HCT116 (cell line): Measurements from ENCODE around the gene TENT5A. TPM values are rescaled to one million over a fixed set of nuclear protein-coding genes. Genes with fewer than 3 reads are reported as not detected.

Experiments used
- ATAC-seq: fragments of 200-7000 bp; cut with Tn5 transposase; 2 replicates; pipeline ENCODE4 v1.9.1; 2020; ENCODE audit warnings: mild to moderate bottlenecking, moderate library complexity
- BruUV-seq: library from RNA; stranded (reverse); fragments of 400-500 nt; replicated peaks from 2 replicates; lab custom pipeline; 2021; lab: Mats Ljungman, UMichigan
- CTCF ChIA-PET: fragments of 300-600 bp; sonication (Branson Sonifier 250); formaldehyde crosslinking; loops from one replicate; lab custom pipeline; 2021; ENCODE audit warnings: antibody characterized with exemption; lab: Charles Lee
- POLR2A ChIA-PET: fragments of 300-600, 350-600 bp; sonication (Branson Sonifier 250); formaldehyde crosslinking; loops from one replicate; lab custom pipeline; 2021; ENCODE audit warnings: antibody characterized with exemption; lab: Charles Lee
- RAD21 ChIA-PET, 2 experiments: fragments of 300-600 bp; sonication (Branson Sonifier 250); formaldehyde crosslinking; loops; one replicate each; lab custom pipeline; 2023; ENCODE audit warnings: low total read pairs in 2 of 2; ENCODE audit not compliant: uncharacterized antibody in 2 of 2, unreplicated experiment in 2 of 2, low non-redundant PET in 1 of 2; lab: Charles Lee
- DNase-seq: peaks from one replicate; pipeline ENCODE4 v3.0.0-alpha.2; 2010; ENCODE audit warnings: low read depth, low spot score
- H2AFZ ChIP-seq: fragments of 200-600 bp; shearing (Covaris generic), sonication (generic); 2 replicates; pipeline ENCODE4 v1.6.1; 2017; ENCODE audit warnings: low read depth, mixed run types, mixed read lengths, antibody characterized with exemption, low read length; ENCODE audit not compliant: poor library complexity, severe bottlenecking
- H3K27ac ChIP-seq: 2 replicates; pipeline ENCODE4 v1.5.1; 2012; ENCODE audit warnings: low read depth, low read length
- H3K27me3 ChIP-seq: fragments of 200-600 bp; sonication (generic); 2 replicates; pipeline ENCODE4 v1.6.1; 2016; ENCODE audit warnings: mixed run types, low read length, mixed read lengths; ENCODE audit not compliant: insufficient read depth
- H3K36me3 ChIP-seq, 2 experiments: fragments of 200-500 bp in 1 of 2; fragments of 200-600 bp in 1 of 2; sonication (Bioruptor generic) in 1 of 2; sonication (generic) in 1 of 2; 2 replicates each; pipeline versions ENCODE4 v1.5.1 to v1.6.1; 2014 to 2016; ENCODE audit warnings: low read length in 2 of 2, inconsistent platforms in 1 of 2, mixed read lengths in 1 of 2, mixed run types in 1 of 2; ENCODE audit not compliant: insufficient read depth in 2 of 2, control insufficient read depth in 1 of 2
- H3K4me1 ChIP-seq, 2 experiments: fragments of 200-600 bp in 1 of 2; sonication (generic) in 1 of 2; 2 replicates each; pipeline versions ENCODE4 v1.5.1 to v1.6.1; 2012 to 2017; ENCODE audit warnings: low read length in 2 of 2, inconsistent platforms in 1 of 2, mild to moderate bottlenecking in 1 of 2, mixed read lengths in 1 of 2, mixed run types in 1 of 2, moderate library complexity in 1 of 2; ENCODE audit not compliant: insufficient read depth in 2 of 2, control insufficient read depth in 1 of 2
- H3K4me2 ChIP-seq: fragments of 200-600 bp; sonication (generic); 2 replicates; pipeline ENCODE4 v1.6.1; 2017; ENCODE audit warnings: mixed run types, low read length, mixed read lengths
- H3K4me3 ChIP-seq, 2 experiments: fragments of 200-600 bp in 1 of 2; sonication (generic) in 1 of 2; replicated peaks in 1 of 2; 2 replicates each; pipeline ENCODE4 v1.5.1; 2011 to 2016; ENCODE audit warnings: low read length in 2 of 2, control low read depth in 1 of 2, low read depth in 1 of 2, mild to moderate bottlenecking in 1 of 2, mixed read lengths in 1 of 2, mixed run types in 1 of 2
- H3K79me2 ChIP-seq: fragments of 200-600 bp; sonication (generic); 2 replicates; pipeline ENCODE4 v1.6.1; 2017; ENCODE audit warnings: mild to moderate bottlenecking, mixed run types, low read length, moderate library complexity, mixed read lengths; ENCODE audit not compliant: insufficient read depth
- H3K9ac ChIP-seq: fragments of 200-600 bp; sonication (generic); 2 replicates; pipeline ENCODE4 v1.6.1; 2016; ENCODE audit warnings: low read length, mixed read lengths
- H3K9me2 ChIP-seq: fragments of 200-600 bp; sonication (generic), shearing (Covaris generic); 2 replicates; pipeline ENCODE4 v1.6.1; 2017; ENCODE audit warnings: mixed run types, mild to moderate bottlenecking, moderate library complexity; ENCODE audit not compliant: insufficient read depth
- H3K9me3 ChIP-seq, 2 experiments: fragments of 200-500 bp in 1 of 2; fragments of 200-600 bp in 1 of 2; sonication (Bioruptor generic) in 1 of 2; sonication (generic) in 1 of 2; 2 replicates each; pipeline ENCODE4 v1.6.1; 2014 to 2017; ENCODE audit warnings: low read length in 2 of 2, mixed read lengths in 2 of 2, inconsistent platforms in 1 of 2, low read depth in 1 of 2, mild to moderate bottlenecking in 1 of 2, mixed run types in 1 of 2, moderate library complexity in 1 of 2; ENCODE audit not compliant: control insufficient read depth in 1 of 2, insufficient read depth in 1 of 2
- H4K20me1 ChIP-seq: fragments of 200-600 bp; sonication (generic), shearing (Covaris generic); 2 replicates; pipeline ENCODE4 v1.6.1; 2017; ENCODE audit warnings: mixed run types, mild to moderate bottlenecking, moderate library complexity; ENCODE audit not compliant: insufficient read depth
- CEBPB ChIP-seq: IDR thresholded peaks from 2 replicates; pipeline ENCODE4 v1.6.1; 2012; ENCODE audit warnings: low read depth
- ELF1 ChIP-seq: IDR thresholded peaks from 2 replicates; pipeline ENCODE4 v1.6.1; 2012; ENCODE audit warnings: low read depth, borderline replicate concordance
- FOSL1 ChIP-seq: IDR thresholded peaks from 2 replicates; pipeline ENCODE4 v1.6.1; 2012; ENCODE audit warnings: low read depth
- POLR2AphosphoS5 ChIP-seq: IDR thresholded peaks from 2 replicates; pipeline ENCODE4 v1.6.1; 2011; ENCODE audit warnings: mild to moderate bottlenecking, low read depth, low read length, moderate library complexity
- SIN3A ChIP-seq: IDR thresholded peaks from 2 replicates; pipeline ENCODE4 v1.6.1; 2012; ENCODE audit warnings: low read depth
- ZNF274 ChIP-seq: fragments of 200-500 bp; sonication (Bioruptor generic); IDR thresholded peaks from 2 replicates; pipeline ENCODE4 v1.6.1; 2014; ENCODE audit warnings: mild to moderate bottlenecking, low read depth, low read length, inconsistent platforms
- intact Hi-C: fragments of 100-400 bp; cut with micrococcal nuclease; formaldehyde crosslinking; loops from 2 replicates; pipeline ENCODE4 v1.10.0; 2022
- total RNA-seq: library from RNA; stranded (reverse); gene quantifications from one replicate; pipeline ENCODE4 v1.2.1, GENCODE V29; 2021; ENCODE audit not compliant: unreplicated experiment
- TF ChIP-seq, protein P1 (sequence below), 3 experiments: fragments of 200-600 bp in 1 of 3; sonication (generic) in 1 of 3; IDR thresholded peaks in 2 of 3; conservative IDR thresholded peaks in 1 of 3; 2 replicates each; pipeline ENCODE4 v1.5.1; 2012 to 2017; ENCODE audit warnings: low read depth in 2 of 3, low read length in 2 of 3, antibody characterized with exemption in 1 of 3, borderline replicate concordance in 1 of 3, control low read depth in 1 of 3, mild to moderate bottlenecking in 1 of 3, mixed read lengths in 1 of 3, mixed run types in 1 of 3, moderate library complexity in 1 of 3; ENCODE audit not compliant: insufficient read depth in 1 of 3
- TF ChIP-seq, protein P2 (sequence below): IDR thresholded peaks from 2 replicates; pipeline ENCODE4 v1.6.1; 2012

Gene TENT5A
- total RNA-seq, 1 experiment from 2014 or later, result 11.2 TPM

DNA sequence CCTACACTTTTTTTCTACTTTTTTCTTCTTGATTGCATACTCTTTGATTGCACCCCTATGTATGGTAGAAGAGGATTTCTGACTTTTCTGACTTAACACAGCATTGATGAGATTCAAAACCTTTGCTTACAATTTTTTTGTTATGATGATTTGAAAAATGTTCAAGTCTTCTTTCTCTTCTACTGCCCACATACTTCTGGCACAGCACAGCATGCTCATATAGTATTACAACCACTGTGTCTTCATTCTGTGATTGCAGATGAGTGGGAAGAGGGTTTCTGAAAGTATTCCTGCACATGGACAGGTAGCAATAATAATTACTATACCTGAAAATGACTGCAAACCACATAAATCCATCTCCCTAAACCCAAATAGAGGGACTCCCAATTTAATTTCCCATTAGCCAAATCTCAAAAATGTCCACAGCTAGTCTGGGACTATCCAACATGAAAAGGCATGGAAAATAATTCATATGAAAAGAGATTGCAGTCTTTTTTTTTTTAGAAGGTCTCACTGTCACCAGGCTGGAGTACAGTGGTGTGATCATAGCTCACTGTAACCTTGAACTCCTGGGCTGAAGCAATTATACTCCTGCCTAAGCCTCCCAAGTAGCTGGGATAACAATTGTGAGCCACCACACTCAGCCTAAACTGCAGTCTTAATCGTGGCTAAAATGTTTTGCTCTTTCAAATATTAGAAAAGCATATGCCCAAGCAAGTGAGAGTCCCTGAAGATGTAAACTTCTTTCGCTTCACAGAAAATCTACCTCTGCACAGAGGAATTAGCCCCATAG lies 15.9 kb upstream of the TENT5A start (continued):
- TF ChIP-seq, protein P1, sequence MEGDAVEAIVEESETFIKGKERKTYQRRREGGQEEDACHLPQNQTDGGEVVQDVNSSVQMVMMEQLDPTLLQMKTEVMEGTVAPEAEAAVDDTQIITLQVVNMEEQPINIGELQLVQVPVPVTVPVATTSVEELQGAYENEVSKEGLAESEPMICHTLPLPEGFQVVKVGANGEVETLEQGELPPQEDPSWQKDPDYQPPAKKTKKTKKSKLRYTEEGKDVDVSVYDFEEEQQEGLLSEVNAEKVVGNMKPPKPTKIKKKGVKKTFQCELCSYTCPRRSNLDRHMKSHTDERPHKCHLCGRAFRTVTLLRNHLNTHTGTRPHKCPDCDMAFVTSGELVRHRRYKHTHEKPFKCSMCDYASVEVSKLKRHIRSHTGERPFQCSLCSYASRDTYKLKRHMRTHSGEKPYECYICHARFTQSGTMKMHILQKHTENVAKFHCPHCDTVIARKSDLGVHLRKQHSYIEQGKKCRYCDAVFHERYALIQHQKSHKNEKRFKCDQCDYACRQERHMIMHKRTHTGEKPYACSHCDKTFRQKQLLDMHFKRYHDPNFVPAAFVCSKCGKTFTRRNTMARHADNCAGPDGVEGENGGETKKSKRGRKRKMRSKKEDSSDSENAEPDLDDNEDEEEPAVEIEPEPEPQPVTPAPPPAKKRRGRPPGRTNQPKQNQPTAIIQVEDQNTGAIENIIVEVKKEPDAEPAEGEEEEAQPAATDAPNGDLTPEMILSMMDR (IDR thresholded peaks at IDR 0.05 in 2 of 3, conservative IDR thresholded peaks at IDR 0.05 in 1 of 3; ENCODE audit: borderline replicate concordance in 1 of 3, insufficient read depth in 1 of 3, low read depth in 2 of 3, low read length in 2 of 3), result no peak

DNA sequence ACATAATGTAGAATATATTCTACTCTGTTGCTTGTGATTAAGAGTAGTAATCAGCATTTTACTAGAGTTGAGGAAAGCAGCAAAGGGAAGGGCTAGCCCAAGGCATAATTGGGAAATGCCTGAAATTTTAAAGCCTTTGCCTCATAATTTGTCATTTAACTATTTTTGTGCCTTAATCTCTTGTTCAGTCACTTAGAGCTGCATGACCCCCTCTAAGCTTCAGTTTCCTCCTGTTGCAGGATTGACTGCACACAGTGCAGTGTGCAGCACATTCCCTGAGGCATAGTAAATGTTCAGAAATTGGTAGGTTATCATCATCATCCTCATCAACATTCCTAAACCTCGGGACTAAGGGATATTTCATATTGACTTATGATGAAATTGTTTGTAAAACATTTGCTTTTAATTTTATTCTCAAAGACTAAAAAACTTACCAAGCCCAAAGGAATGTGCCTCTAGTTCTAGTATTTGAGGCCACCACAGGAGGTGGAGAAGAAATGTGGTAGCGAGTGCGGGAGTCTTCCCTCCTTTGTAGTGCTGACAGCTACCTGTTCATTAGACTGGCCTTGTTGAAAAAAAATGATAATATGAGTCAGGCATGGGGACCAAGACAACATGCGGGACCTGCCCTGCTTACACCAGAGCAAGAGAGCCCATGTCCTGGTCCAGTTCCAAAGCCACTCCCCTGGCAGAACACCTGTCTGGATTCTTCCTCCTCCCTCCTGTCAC lies 14.8 kb upstream of the TENT5A start:
- Histone ChIP-seq H3K4me3 (no peak overlapping the region), H3K4me1 (no peaks in the 10 kb centered on the region; a peak in 1 of 4 replicates), H3K79me2 (no peaks in the 10 kb centered on the region), H3K27me3 (no peaks in the 10 kb centered on the region), H3K9ac (no peak overlapping the region), H4K20me1 (no peaks in the 10 kb centered on the region), H3K36me3 (no peaks in the 10 kb centered on the region)
- BruUV-seq, result no TSS peak
- no peak for ATAC-seq
- POLR2A ChIA-PET, result interaction anchor here (1.5 kb wide), 1 partner anchor 14 kb away, joined by 3 read pairs; no protein-coding TSS in a partner anchor
- intact Hi-C loops, result no loop called here
- TF ChIP-seq, protein P2, sequence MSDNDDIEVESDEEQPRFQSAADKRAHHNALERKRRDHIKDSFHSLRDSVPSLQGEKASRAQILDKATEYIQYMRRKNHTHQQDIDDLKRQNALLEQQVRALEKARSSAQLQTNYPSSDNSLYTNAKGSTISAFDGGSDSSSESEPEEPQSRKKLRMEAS, result no peak
- TF ChIP-seq SIN3A (no peak), POLR2AphosphoS5 (no peak), ELF1 (no peak), ZNF274 (no peak), CEBPB (no peak), FOSL1 (no peak)
- TF ChIP-seq, all 23 proteins: peak for 0
- H2AFZ ChIP-seq, result no peak overlapping the region
- no peaks in the 10 kb centered on the region for H3K9me2 ChIP-seq
- ChIA-PET RAD21 (no interaction called here), CTCF (no interaction called here)
- H3K27ac ChIP-seq, result no peak overlapping the region
- no peaks in the 10 kb centered on the region for H3K9me3 ChIP-seq
- no peak overlapping the region for H3K4me2 ChIP-seq
- DNase-seq, result no peak
